Hair follicular keratinocyte (primary cell): Measurements from ENCODE around the gene MPHOSPH10. TPM values are rescaled to one million over a fixed set of nuclear protein-coding genes. Genes with fewer than 3 reads are reported as not detected.

Experiments
- total RNA-seq: library from RNA; depleted of rRNA; stranded (reverse); fragments of >200 nt; gene quantifications from 2 replicates; pipeline ENCODE4 v1.2.3, GENCODE V29; 2015

Gene MPHOSPH10
- 12.6 and 18.8 TPM in 2 replicates for total RNA-seq

GRCh38 chr2:71130152-71130904, at the start of gene MPHOSPH10, which contains the start of gene MCEE:
Gene MPHOSPH10 (plus strand): TSS chr2:71130634. CDS start chr2:71130666, 32 bp downstream.
Gene MCEE (minus strand): TSS chr2:71130229. CDS start chr2:71130219, 10 bp downstream.

Other genes with a start within 250 kb of the MPHOSPH10 start
- not detected in 2 replicates for gene VAX2, start 230.1 kb upstream of the MPHOSPH10 start, total RNA-seq
- gene ATP6V1B1, start 194.7 kb upstream of the MPHOSPH10 start, total RNA-seq, result not detected in 2 replicates
- 0.27 TPM in 1 of 2 replicates, not detected in the other for gene ANKRD53, start 152.0 kb upstream of the MPHOSPH10 start, total RNA-seq
- 20.1 and 32.2 TPM in 2 replicates for gene TEX261, start 135.8 kb upstream of the MPHOSPH10 start, total RNA-seq
- 35.9 and 58.8 TPM in 2 replicates for gene NAGK, start 62.0 kb upstream of the MPHOSPH10 start, total RNA-seq
- 6.4 and 7.3 TPM in 2 replicates for gene MCEE, start 405 bp upstream of the MPHOSPH10 start, total RNA-seq
- 1.1 and 1.5 TPM in 2 replicates for gene PAIP2B, start 96.5 kb downstream of the MPHOSPH10 start, total RNA-seq
- 44.0 and 60.9 TPM in 2 replicates for gene ZNF638, start 201.1 kb downstream of the MPHOSPH10 start, total RNA-seq